ENCODE data around the gene HPDL. TPM values are rescaled to one million over a fixed set of nuclear protein-coding genes. Genes with fewer than 3 reads are reported as not detected.

HPDL gene
- total and polyA plus RNA-seq, 2 of the 8 experiments (the other 6 are each of a cell fraction or from before 2014, with no cell fraction given), result 58.5 to 62.7 TPM

DNA sequence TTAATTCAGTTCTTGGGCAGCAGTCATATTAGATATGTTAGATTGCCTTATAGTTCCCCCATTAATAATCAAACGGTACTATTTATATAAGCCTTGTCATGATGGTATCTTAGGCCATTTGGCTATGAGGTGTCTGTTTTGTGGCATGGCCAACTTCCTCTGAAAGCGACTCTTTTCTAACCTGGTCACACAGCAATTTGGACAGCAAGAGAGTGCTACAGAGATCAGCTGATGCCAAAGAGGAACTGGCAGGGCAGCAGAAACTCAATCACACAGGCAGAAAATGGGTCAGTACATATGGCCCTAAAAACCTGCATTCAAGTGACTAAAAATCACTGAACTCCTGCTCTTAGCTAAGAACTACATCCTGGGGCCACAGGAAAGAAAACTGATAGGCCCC is 27.0 kb downstream of the HPDL start:
- H3K4me3 ChIP-seq (ENCODE audit: extremely low read depth in 1 of 4, insufficient read depth in 2 of 4, low read depth in 3 of 4, low read length in 4 of 4), result no peak overlapping the region
- H3K9me3 ChIP-seq (ENCODE audit: insufficient read depth in 2 of 2, low read depth in 1 of 2, low read length in 1 of 2), result no peaks in the 10 kb centered on the region
- H2BK20ac ChIP-seq (ENCODE audit: low read length), result no peak overlapping the region
- H3K27ac ChIP-seq (ENCODE audit: low read depth, low read length), result no peak overlapping the region
- no peak overlapping the region for H4K91ac ChIP-seq (replicated peaks; ENCODE audit: insufficient read length, low read length)
- no peak overlapping the region for H4K5ac ChIP-seq (ENCODE audit: insufficient read length, low read depth, low read length)
- H3K79me1 ChIP-seq (ENCODE audit: low read depth, low read length), result no peaks in the 10 kb centered on the region; the same call in 1 of the 2 replicates
- CTCF ChIA-PET (ENCODE audit: partially characterized antibody), result interaction anchor here (0.6 to 10.3 kb wide), 4 partner anchors 8 to 140 kb away, joined by 3 to 139 read pairs (median 8); partner anchors contain the start of genes MUTYH and TOE1
- no peak overlapping the region for H2BK15ac ChIP-seq (ENCODE audit: low read length)
- H2AFZ ChIP-seq (ENCODE audit: low read length), result no peak overlapping the region
- no peak overlapping the region for H3K4me2 ChIP-seq (ENCODE audit: insufficient read depth in 1 of 2, low read depth in 2 of 2, low read length in 2 of 2)
- H4K8ac ChIP-seq (ENCODE audit: extremely low read depth, insufficient read depth, low read length), result no peak overlapping the region
- no peak overlapping the region for H3K23ac ChIP-seq (ENCODE audit: insufficient read length)
- no peak overlapping the region for H3K9ac ChIP-seq (replicated peaks in 1 of 4; ENCODE audit: extremely low read depth in 1 of 4, low read depth in 3 of 4, low read length in 3 of 4)
- H3K4me1 ChIP-seq (replicated peaks in 1 of 4; ENCODE audit: control insufficient read depth in 3 of 4, insufficient read depth in 4 of 4, low read length in 3 of 4), result no peaks in the 10 kb centered on the region
- POLR2A ChIA-PET (ENCODE audit: partially characterized antibody), result interaction anchor here (1.3 to 21.4 kb wide), 3 partner anchors 10 to 49 kb away, joined by 3 to 472 read pairs (median 162); partner anchors contain the start of genes HPDL, MUTYH and TOE1
- no peak overlapping the region for H2AK5ac ChIP-seq (ENCODE audit: low read depth, low read length)
- no peak overlapping the region for H3K14ac ChIP-seq (ENCODE audit: insufficient read length)
- no peak overlapping the region for H3K4ac ChIP-seq (replicated peaks; ENCODE audit: insufficient read length, low read depth, low read length)
- H3K79me2 ChIP-seq (ENCODE audit: control insufficient read depth in 1 of 2, insufficient read depth in 2 of 2, low read length in 2 of 2), result no peaks in the 10 kb centered on the region
- WGBS, 2 experiments (ENCODE audit: extremely low coverage in 1 of 2, insufficient coverage in 1 of 2, insufficient read length in 1 of 2, insufficient replicate concordance in 2 of 2, low coverage in 1 of 2, low lambda C conversion rate in 2 of 2, missing lambda C conversion rate in 1 of 2), result 88% methylated on average over 2 of the region's 2 CpGs; no CpG with 5 or more reads in 1 of the 2 experiments
- H2BK12ac ChIP-seq (ENCODE audit: low read depth, low read length), result no peak overlapping the region
- FAIRE-seq (no peak), DNase-seq (ENCODE audit: low read depth in 1 of 2, low spot score in 2 of 2) (no peak)
- peaks cover 0 to 2% of the 10 kb centered on the region in 2 experiments for H4K20me1 ChIP-seq (replicated peaks in 1 of 2; ENCODE audit: control insufficient read depth in 1 of 2, insufficient read depth in 2 of 2, low read length in 2 of 2)
- H3K18ac ChIP-seq (ENCODE audit: extremely low read depth, low read length), result no peak overlapping the region
- H2BK120ac ChIP-seq (replicated peaks; ENCODE audit: low read depth, low read length), result no peak overlapping the region
- H2BK5ac ChIP-seq (ENCODE audit: low read depth, low read length), result no peak overlapping the region
- H3K36me3 ChIP-seq (ENCODE audit: control insufficient read depth in 2 of 4, insufficient read depth in 4 of 4, low read length in 3 of 4), result no peaks in the 10 kb centered on the region
- H3K27me3 ChIP-seq (replicated peaks in 1 of 4; ENCODE audit: control insufficient read depth in 3 of 4, extremely low read depth in 1 of 4, insufficient read depth in 3 of 4, low read length in 3 of 4), result no peaks in the 10 kb centered on the region
- no peaks in the 10 kb centered on the region for H3K23me2 ChIP-seq (ENCODE audit: low read depth, low read length)
- no peak overlapping the region for H3K56ac ChIP-seq (replicated peaks; ENCODE audit: insufficient read length, low read depth, low read length)
- no peak for TF ChIP-seq BRCA1 (IDR thresholded peaks at IDR 0.05; ENCODE audit: low read depth, low read length)

All from H1 (cell line).